Kidney epithelial cell (primary cell): ENCODE results near the gene VDAC2. TPM values are rescaled to one million over a fixed set of nuclear protein-coding genes. Genes with fewer than 3 reads are reported as not detected.

Experiments
- DNase-seq: peaks from one replicate; pipeline ENCODE4 v3.0.0-alpha.2; 2010; ENCODE audit warnings: low read depth
- H3K27me3 ChIP-seq: 2 replicates; pipeline ENCODE4 v1.6.0; 2011; ENCODE audit warnings: low read length; ENCODE audit not compliant: control insufficient read depth, insufficient read depth
- H3K36me3 ChIP-seq: 2 replicates; pipeline ENCODE4 v1.5.1; 2011; ENCODE audit warnings: low read length; ENCODE audit not compliant: control insufficient read depth, insufficient read depth
- H3K4me3 ChIP-seq: 2 replicates; pipeline ENCODE4 v1.5.1; 2011; ENCODE audit warnings: low read depth, mild to moderate bottlenecking, control low read depth, low read length
- total RNA-seq: library from RNA; depleted of rRNA; stranded (reverse); fragments of >200 nt; gene quantifications from 2 replicates; pipeline ENCODE4 v1.2.3, GENCODE V29; 2015
- TF ChIP-seq, protein P1 (sequence below): IDR thresholded peaks from 2 replicates; pipeline ENCODE4 v1.5.1; 2011; ENCODE audit warnings: mild to moderate bottlenecking, moderate library complexity, low read length, control low read depth, inconsistent platforms; ENCODE audit not compliant: insufficient read depth, poor library complexity, severe bottlenecking

The VDAC2 gene
- total RNA-seq, 1 donor from 2014 or later = 251 TPM

DNA sequence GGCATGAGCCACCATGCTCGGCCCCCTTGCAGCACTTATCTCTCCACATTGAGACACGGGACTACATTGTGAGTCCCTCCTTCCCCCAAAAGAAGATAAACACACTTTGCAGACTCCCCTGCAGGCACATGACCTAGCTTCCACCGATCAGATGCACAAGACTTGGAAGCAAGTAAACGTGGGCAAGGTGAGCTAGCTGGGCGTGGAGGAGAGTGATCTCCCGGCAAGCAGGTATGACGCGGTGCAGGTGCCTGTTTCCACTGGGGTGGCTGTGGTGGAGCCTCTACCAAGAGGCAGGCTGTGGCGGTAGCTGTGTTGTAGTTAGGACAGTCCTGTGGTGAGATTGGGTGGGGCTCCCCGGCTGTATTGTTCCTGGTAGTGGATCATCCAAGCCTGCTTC, 32.8 kb downstream of the VDAC2 start:
- DNase-seq = no peak
- no peaks in the 10 kb centered on the region for H3K27me3 ChIP-seq
- TF ChIP-seq, protein P1, sequence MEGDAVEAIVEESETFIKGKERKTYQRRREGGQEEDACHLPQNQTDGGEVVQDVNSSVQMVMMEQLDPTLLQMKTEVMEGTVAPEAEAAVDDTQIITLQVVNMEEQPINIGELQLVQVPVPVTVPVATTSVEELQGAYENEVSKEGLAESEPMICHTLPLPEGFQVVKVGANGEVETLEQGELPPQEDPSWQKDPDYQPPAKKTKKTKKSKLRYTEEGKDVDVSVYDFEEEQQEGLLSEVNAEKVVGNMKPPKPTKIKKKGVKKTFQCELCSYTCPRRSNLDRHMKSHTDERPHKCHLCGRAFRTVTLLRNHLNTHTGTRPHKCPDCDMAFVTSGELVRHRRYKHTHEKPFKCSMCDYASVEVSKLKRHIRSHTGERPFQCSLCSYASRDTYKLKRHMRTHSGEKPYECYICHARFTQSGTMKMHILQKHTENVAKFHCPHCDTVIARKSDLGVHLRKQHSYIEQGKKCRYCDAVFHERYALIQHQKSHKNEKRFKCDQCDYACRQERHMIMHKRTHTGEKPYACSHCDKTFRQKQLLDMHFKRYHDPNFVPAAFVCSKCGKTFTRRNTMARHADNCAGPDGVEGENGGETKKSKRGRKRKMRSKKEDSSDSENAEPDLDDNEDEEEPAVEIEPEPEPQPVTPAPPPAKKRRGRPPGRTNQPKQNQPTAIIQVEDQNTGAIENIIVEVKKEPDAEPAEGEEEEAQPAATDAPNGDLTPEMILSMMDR = no peak
- no peaks in the 10 kb centered on the region for H3K36me3 ChIP-seq
- no peak overlapping the region for H3K4me3 ChIP-seq

DNA sequence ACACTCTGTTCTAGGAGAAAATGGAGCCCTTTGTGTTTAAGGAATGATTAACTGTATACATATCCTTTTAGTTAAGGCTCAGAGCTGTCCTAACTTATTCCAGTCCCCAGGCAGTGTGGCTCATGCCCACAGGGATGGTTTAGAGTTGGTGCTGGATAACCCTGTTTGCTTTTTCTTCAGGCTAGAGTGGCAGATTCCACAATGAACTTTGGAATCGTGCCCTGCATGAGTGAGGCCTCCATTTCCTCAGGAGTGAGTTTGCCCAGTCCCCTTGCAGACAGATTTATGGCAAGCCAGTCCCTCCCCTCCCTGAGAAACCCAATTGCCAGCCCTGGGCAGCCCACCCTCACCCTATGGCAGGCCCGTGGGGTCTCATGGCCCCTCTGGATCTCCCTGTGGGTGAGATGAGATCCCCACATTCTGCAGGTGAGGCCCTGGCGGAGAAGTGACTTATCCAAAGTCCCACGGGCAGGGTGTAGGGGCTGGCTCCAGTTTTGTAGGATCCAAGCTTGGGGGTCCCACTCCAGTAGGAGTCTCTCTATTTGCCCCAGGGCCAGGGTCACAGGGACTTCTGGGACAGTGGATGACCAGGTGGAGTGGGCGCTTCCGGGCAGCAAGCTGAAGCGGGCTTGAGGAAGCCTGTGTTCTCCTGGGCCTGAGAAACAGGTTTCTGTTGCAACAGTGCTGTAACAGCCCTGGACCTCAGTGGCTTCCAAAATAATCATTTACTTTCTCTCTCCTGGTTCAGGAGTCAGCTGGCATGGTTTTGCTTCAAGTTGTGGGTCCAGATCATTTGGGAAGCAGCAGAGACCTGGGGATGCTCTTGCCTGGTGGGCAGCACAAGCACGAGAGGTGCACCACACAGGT, 34.1 kb downstream of the VDAC2 start:
- no peaks in the 10 kb centered on the region for H3K27me3 ChIP-seq
- H3K4me3 ChIP-seq = no peak overlapping the region
- DNase-seq = no peak
- H3K36me3 ChIP-seq = no peaks in the 10 kb centered on the region
- TF ChIP-seq, protein P1 = no peak

GRCh38 chr10:75245354-75246250, 35.0 kb downstream of the VDAC2 start:
- Histone ChIP-seq H3K27me3 (no peaks in the 10 kb centered on the region), H3K36me3 (no peaks in the 10 kb centered on the region), H3K4me3 (no peak overlapping the region)
- TF ChIP-seq, protein P1 = no peak
- no peak for DNase-seq

DNA sequence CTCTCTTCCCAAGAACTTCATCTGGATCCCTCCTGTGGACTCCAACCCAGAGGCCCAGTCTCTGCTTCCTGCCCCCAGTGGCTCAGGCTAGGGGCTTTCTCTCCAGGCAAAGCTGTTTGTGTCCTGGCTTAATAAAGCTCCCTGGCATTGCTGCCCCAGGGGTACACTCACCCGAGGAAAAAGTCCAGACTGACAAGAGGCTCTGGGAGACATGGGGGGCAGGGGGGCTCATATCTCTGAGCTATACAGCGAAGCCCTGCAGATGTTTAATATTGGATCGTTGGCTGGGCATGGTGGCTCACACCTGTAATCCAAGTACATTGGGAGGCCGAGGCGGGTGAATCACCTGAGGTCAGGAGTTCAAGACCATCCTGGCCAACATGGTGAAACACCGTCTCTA, 35.9 kb downstream of the VDAC2 start:
- no peaks in the 10 kb centered on the region for H3K27me3 ChIP-seq
- DNase-seq = no peak
- no peaks in the 10 kb centered on the region for H3K36me3 ChIP-seq
- no peak overlapping the region for H3K4me3 ChIP-seq
- TF ChIP-seq, protein P1 = no peak

DNA sequence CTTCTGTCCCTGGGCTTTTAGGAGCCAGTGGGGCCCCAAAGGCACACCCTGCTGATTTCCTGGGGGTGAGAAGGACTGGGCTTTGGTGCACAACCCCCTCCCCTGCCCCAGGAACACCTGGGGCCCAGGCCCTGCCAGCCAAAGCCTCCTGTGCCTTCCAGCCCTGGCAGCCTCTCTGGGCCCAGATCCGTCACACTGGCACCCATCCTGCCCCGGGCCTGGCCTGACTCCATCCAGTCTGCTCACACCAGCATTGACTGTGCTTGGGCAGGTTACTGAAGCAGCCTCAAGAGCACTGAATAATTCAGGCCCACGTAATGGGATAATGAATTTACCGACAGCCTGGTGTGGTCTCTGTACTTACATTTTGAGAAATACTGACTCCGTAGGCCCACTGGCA, 37.2 kb downstream of the VDAC2 start:
- H3K4me3 ChIP-seq = no peak overlapping the region
- H3K36me3 ChIP-seq = no peaks in the 10 kb centered on the region
- DNase-seq = no peak
- TF ChIP-seq, protein P1 = no peak
- no peaks in the 10 kb centered on the region for H3K27me3 ChIP-seq
